Measurements from ENCODE around the gene GAS7. TPM values are rescaled to one million over a fixed set of nuclear protein-coding genes. Genes with fewer than 3 reads are reported as not detected.

The GAS7 gene
- total RNA-seq, 4 donors from 2014 or later = 62.6 to 122 (median 77.0) TPM

- WGBS, 2 donors (ENCODE audit: low coverage in 1 of 2) = 68 to 69% methylated on average over 4 to 5 of the region's 5 CpGs
- no peak for ATAC-seq
- Histone ChIP-seq H3K9me3 (no peaks in the 10 kb centered on the region), H3K4me3 (no peak overlapping the region), H3K27me3 (no peaks in the 10 kb centered on the region), H3K36me3 (no peaks in the 10 kb centered on the region), H3K4me1 (peaks cover 0 to 17% (median 8%) of the 10 kb centered on the region in 3 donors), H3K27ac (no peak overlapping the region)
- TF ChIP-seq EP300 (IDR thresholded peaks at IDR 0.05) (no peak), POLR2AphosphoS5 (IDR thresholded peaks at IDR 0.05) (no peak), POLR2A (IDR thresholded peaks at IDR 0.05) (no peak)
- TF ChIP-seq, protein P1, sequence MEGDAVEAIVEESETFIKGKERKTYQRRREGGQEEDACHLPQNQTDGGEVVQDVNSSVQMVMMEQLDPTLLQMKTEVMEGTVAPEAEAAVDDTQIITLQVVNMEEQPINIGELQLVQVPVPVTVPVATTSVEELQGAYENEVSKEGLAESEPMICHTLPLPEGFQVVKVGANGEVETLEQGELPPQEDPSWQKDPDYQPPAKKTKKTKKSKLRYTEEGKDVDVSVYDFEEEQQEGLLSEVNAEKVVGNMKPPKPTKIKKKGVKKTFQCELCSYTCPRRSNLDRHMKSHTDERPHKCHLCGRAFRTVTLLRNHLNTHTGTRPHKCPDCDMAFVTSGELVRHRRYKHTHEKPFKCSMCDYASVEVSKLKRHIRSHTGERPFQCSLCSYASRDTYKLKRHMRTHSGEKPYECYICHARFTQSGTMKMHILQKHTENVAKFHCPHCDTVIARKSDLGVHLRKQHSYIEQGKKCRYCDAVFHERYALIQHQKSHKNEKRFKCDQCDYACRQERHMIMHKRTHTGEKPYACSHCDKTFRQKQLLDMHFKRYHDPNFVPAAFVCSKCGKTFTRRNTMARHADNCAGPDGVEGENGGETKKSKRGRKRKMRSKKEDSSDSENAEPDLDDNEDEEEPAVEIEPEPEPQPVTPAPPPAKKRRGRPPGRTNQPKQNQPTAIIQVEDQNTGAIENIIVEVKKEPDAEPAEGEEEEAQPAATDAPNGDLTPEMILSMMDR (IDR thresholded peaks at IDR 0.05) = no peak
Measured at GRCh38 chr17:9968881-9969280, 229.5 kb downstream of the GAS7 start.

GRCh38 chr17:9968008-9968407 is 230.4 kb downstream of the GAS7 start:
- H3K36me3 ChIP-seq = no peaks in the 10 kb centered on the region
- H3K27ac ChIP-seq = no peak overlapping the region
- WGBS, 2 donors (ENCODE audit: low coverage in 1 of 2) = 58 to 63% methylated on average over 3 to 4 of the region's 5 CpGs
- no peak overlapping the region for H3K4me3 ChIP-seq
- H3K27me3 ChIP-seq = no peaks in the 10 kb centered on the region
- no peaks in the 10 kb centered on the region for H3K9me3 ChIP-seq
- TF ChIP-seq EP300 (IDR thresholded peaks at IDR 0.05) (no peak), POLR2AphosphoS5 (IDR thresholded peaks at IDR 0.05) (no peak), POLR2A (IDR thresholded peaks at IDR 0.05) (no peak)
- TF ChIP-seq, protein P1 (IDR thresholded peaks at IDR 0.05) = no peak
- ATAC-seq = no peak
- H3K4me1 ChIP-seq = peaks cover 0 to 9% (median 6%) of the 10 kb centered on the region in 3 donors

DNA sequence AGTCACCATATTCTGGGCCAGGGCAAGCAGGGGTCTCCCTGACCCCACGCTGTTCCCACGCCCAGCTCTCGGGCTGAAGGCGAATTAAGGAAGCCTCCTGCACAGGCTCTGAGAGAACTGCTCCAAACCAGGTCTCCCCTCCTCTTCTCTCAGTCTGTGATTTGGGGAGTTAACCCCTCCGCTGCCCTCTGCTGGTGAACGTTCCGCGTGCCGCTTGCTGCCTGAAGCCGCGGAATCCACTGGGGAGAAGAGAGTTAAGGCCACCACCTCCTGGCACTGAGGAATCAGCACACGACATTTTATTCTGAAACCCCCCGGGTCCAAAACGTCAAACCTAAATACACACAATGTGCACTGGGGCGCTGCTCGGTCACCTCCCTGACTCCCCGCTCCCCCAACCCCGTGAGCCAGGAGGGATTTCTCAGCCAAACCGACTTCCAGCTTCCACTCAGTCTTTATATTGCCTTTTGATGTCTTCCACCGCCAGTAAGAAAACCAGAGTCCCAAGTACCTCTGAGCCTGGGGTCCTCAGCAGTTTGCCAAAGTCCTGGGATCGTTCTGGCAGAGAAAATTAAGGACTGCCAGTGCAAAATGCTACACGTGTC is 238.9 kb downstream of the GAS7 start:
- TF ChIP-seq POLR2A (IDR thresholded peaks at IDR 0.05) = no peak
- TF ChIP-seq, protein P1 (IDR thresholded peaks at IDR 0.05) = peak in 2 of 4 experiments; percentile 25 to 55
- Histone ChIP-seq H3K36me3 (peaks cover 0 to 6% of the 10 kb centered on the region in 2 donors), H3K27me3 (peaks cover 16% of the 10 kb centered on the region), H3K9me3 (no peaks in the 10 kb centered on the region), H3K4me1 (peaks cover 0 to 30% (median 0%) of the 10 kb centered on the region in 3 donors), H3K27ac (no peak overlapping the region), H3K4me3 (peak overlapping the region in 1 of 2 donors; percentile 30)
- 17 to 22% methylated on average over 11 of the region's 22 CpGs for WGBS, 2 donors (ENCODE audit: low coverage in 1 of 2)
- ATAC-seq = peak; percentile 51

DNA sequence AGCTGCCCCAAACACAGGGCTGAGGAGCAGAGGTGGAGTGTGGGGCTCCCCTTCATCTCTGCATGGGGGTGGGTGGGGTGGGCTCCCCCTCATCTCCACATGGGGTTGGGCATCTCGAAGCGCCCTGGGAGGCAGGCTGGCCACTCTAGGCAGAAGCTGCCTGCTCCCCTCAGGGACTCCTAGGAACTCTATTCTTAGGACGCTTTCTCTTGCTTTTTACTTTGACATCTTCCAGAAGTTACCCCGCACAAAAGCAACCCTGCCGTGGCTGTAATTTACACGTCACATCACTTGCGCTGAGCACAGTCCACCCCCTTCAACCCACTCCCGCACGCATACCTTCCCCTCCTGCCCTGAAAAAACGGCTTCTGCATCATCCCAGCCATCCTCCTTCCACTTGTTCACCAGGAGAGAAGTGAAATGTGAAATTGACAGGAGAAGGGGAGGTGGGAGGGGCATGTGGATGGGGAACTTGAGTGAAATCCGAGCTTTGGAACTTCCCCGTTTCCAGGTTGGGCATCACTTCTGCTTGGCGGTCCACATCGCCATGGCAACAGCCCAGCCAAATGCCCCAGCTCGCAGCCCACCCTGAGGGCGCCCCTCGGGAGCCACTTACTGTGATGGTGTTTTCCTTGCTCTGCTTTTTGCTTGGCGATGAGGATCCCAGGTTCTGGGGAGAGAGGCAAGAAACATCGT is 239.7 kb downstream of the GAS7 start:
- WGBS, 2 donors (ENCODE audit: low coverage in 1 of 2) = 24 to 75% methylated on average over 8 of the region's 19 CpGs
- H3K27ac ChIP-seq = no peak overlapping the region
- no peaks in the 10 kb centered on the region for H3K9me3 ChIP-seq
- H3K27me3 ChIP-seq = peaks cover 16% of the 10 kb centered on the region
- peaks cover 0 to 6% of the 10 kb centered on the region in 2 donors for H3K36me3 ChIP-seq
- H3K4me3 ChIP-seq = peak overlapping the region in 1 of 2 donors; percentile 30
- ATAC-seq = no peak
- H3K4me1 ChIP-seq = peaks cover 0 to 30% (median 0%) of the 10 kb centered on the region in 3 donors
- TF ChIP-seq EP300 (IDR thresholded peaks at IDR 0.05) (no peak), POLR2AphosphoS5 (IDR thresholded peaks at IDR 0.05) (no peak), POLR2A (IDR thresholded peaks at IDR 0.05) (no peak)
- TF ChIP-seq, protein P1 (IDR thresholded peaks at IDR 0.05) = no peak

GRCh38 chr17:9957244-9957643 is 241.2 kb downstream of the GAS7 start:
- Histone ChIP-seq H3K27ac (no peak overlapping the region), H3K4me1 (peaks cover 0 to 30% (median 0%) of the 10 kb centered on the region in 3 donors), H3K36me3 (peaks cover 0 to 6% of the 10 kb centered on the region in 2 donors), H3K27me3 (peaks cover 16% of the 10 kb centered on the region), H3K4me3 (no peak overlapping the region), H3K9me3 (no peaks in the 10 kb centered on the region)
- WGBS, 2 donors (ENCODE audit: low coverage in 1 of 2) = 76 to 93% methylated on average over 4 to 5 of the region's 8 CpGs
- TF ChIP-seq POLR2AphosphoS5 (IDR thresholded peaks at IDR 0.05) = no peak
- no peak for ATAC-seq

Data from gastroesophageal sphincter (tissue), 4 donors.